ENCODE data around the gene SMO. TPM values are rescaled to one million over a fixed set of nuclear protein-coding genes. Genes with fewer than 3 reads are reported as not detected.
A peak's percentile ranks its signal among the peaks of the same experiment; 100 is the strongest.
"Not testable (repeated sequence)": the region's sequence is repeated elsewhere in the genome, so short reads cannot be mapped to it uniquely, and the experiment has no call there.

SMO gene
- total and polyA plus RNA-seq, 3 experiments from 2014 or later, result 0.22 to 0.33 TPM; not detected in 1

GRCh38 chr7:129215691-129216090 lies 27.3 kb downstream of the SMO start:
- H3K27me3 ChIP-seq (ENCODE audit: insufficient read depth, low read length, poor library complexity, severe bottlenecking); H3K27ac ChIP-seq (ENCODE audit: low read depth, low read length); POLR2A ChIA-PET; H3K36me3 ChIP-seq (ENCODE audit: insufficient read depth, low read length); H3K36me3 Mint-ChIP-seq; H3K9me3 ChIP-seq (ENCODE audit: low read length); H3K4me3 ChIP-seq (ENCODE audit: low read length); H3K27me3 Mint-ChIP-seq; H3K4me3 Mint-ChIP-seq; DNase-seq; H3K4me1 Mint-ChIP-seq; H3K9me3 Mint-ChIP-seq; H3K4me1 ChIP-seq (ENCODE audit: insufficient read depth, low read length); H3K27ac Mint-ChIP-seq: not testable (repeated sequence)
- CTCF ChIA-PET, result interaction anchor here (0.6 to 3.5 kb wide), 2 partner anchors 9 to 56 kb away, joined by 3 to 13 read pairs; partner anchors contain the start of gene AHCYL2

- H3K27ac ChIP-seq (ENCODE audit: low read depth, low read length); POLR2A ChIA-PET; H3K27me3 Mint-ChIP-seq; H3K9me3 Mint-ChIP-seq; H3K4me3 Mint-ChIP-seq; DNase-seq; H3K4me3 ChIP-seq (ENCODE audit: low read length); H3K27ac Mint-ChIP-seq; H3K36me3 ChIP-seq (ENCODE audit: insufficient read depth, low read length); H3K4me1 ChIP-seq (ENCODE audit: insufficient read depth, low read length); H3K9me3 ChIP-seq (ENCODE audit: low read length); H3K27me3 ChIP-seq (ENCODE audit: insufficient read depth, low read length, poor library complexity, severe bottlenecking); H3K4me1 Mint-ChIP-seq; H3K36me3 Mint-ChIP-seq: not testable (repeated sequence)
- CTCF ChIA-PET, result interaction anchor here (3.5 kb wide), 1 partner anchor 56 kb away, joined by 13 read pairs; no protein-coding TSS in a partner anchor
Measured at GRCh38 chr7:129216101-129216715, 27.8 kb downstream of the SMO start.

GRCh38 chr7:129216821-129217416 lies 28.5 kb downstream of the SMO start:
- DNase-seq; H3K4me1 ChIP-seq (ENCODE audit: insufficient read depth, low read length); H3K9me3 ChIP-seq (ENCODE audit: low read length); H3K4me3 ChIP-seq (ENCODE audit: low read length); H3K36me3 ChIP-seq (ENCODE audit: insufficient read depth, low read length); H3K27ac ChIP-seq (ENCODE audit: low read depth, low read length); H3K27me3 Mint-ChIP-seq; POLR2A ChIA-PET; H3K9me3 Mint-ChIP-seq; H3K36me3 Mint-ChIP-seq; H3K27me3 ChIP-seq (ENCODE audit: insufficient read depth, low read length, poor library complexity, severe bottlenecking); H3K27ac Mint-ChIP-seq; H3K4me1 Mint-ChIP-seq; H3K4me3 Mint-ChIP-seq: not testable (repeated sequence)
- CTCF ChIA-PET, result interaction anchor here (1.6 to 10.8 kb wide), 4 partner anchors 54 to 556 kb away, joined by 3 to 178 read pairs (median 39); no protein-coding TSS in a partner anchor

DNA sequence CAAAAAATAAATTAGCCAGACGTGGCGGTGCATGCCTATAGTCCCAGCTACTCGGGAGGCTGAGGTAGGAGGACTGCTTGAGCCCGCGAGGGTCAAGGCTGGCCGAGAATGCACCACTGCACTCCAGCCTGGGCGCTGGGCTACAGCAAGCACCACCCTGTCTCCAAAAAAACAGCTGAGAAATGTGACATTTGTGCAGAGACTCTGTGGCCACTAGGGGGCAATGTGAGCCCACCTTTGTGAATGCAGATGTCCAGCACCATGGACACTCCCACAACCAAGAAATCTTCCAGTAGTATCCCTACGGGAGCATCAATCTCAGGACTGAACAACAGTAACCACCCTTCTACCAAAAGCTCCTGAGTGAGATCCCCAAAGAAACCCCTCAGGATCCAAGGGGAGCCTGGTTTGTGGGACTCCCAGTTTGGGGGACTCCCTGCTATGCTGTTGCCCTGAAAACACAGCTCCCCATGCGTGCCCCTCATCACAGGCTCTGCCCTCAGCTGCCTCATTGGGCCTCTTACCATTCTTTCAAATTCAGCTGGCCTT lies 30.2 kb downstream of the SMO start:
- H3K4me3 ChIP-seq (ENCODE audit: low read length), result no peak overlapping the region
- peak; percentile 63 to 83 (median 73) for DNase-seq
- H3K9me3 ChIP-seq (ENCODE audit: low read length), result no peaks in the 10 kb centered on the region
- H3K4me1 ChIP-seq (ENCODE audit: insufficient read depth, low read length), result no peaks in the 10 kb centered on the region
- H3K27me3 ChIP-seq (ENCODE audit: insufficient read depth, low read length, poor library complexity, severe bottlenecking), result no peaks in the 10 kb centered on the region
- Mint-ChIP-seq H3K9me3 (peaks cover 0 to 2% (median 0%) of the 10 kb centered on the region in 5 donors), H3K27ac (peak overlapping the region in 2 of 8 donors; percentile 60 to 77), H3K27me3 (peaks cover 2 to 7% of the 10 kb centered on the region in 2 donors), H3K4me3 (peak overlapping the region in 1 of 7 donors; percentile 52), H3K4me1 (peaks cover 6 to 13% (median 6%) of the 10 kb centered on the region in 3 donors), H3K36me3 (no peaks in the 10 kb centered on the region)
- POLR2A ChIA-PET, result no interaction called here
- CTCF ChIA-PET, result interaction anchor here (0.6 to 10.8 kb wide), 45 partner anchors 8 to 792 kb away, joined by 3 to 178 read pairs (median 4); no protein-coding TSS in a partner anchor
- H3K36me3 ChIP-seq (ENCODE audit: insufficient read depth, low read length), result no peaks in the 10 kb centered on the region
- no peak overlapping the region for H3K27ac ChIP-seq (ENCODE audit: low read depth, low read length)

- H3K36me3 Mint-ChIP-seq; H3K27ac Mint-ChIP-seq; DNase-seq; H3K9me3 Mint-ChIP-seq; H3K27me3 ChIP-seq (ENCODE audit: insufficient read depth, low read length, poor library complexity, severe bottlenecking); H3K27me3 Mint-ChIP-seq; H3K36me3 ChIP-seq (ENCODE audit: insufficient read depth, low read length); H3K9me3 ChIP-seq (ENCODE audit: low read length); H3K4me1 ChIP-seq (ENCODE audit: insufficient read depth, low read length); H3K27ac ChIP-seq (ENCODE audit: low read depth, low read length); H3K4me3 ChIP-seq (ENCODE audit: low read length); POLR2A ChIA-PET; H3K4me3 Mint-ChIP-seq: not testable (repeated sequence)
- H3K4me1 Mint-ChIP-seq, result peaks cover 8 to 16% (median 10%) of the 10 kb centered on the region in 3 donors
- CTCF ChIA-PET, result interaction anchor here (0.8 to 10.8 kb wide), 35 partner anchors 8 to 792 kb away, joined by 3 to 178 read pairs (median 6); no protein-coding TSS in a partner anchor
Measured at GRCh38 chr7:129219166-129219565, 30.7 kb downstream of the SMO start.

GRCh38 chr7:129222064-129222463 lies 33.6 kb downstream of the SMO start:
- ChIA-PET POLR2A (interaction anchor here (0.7 kb wide), 1 partner anchor 32 kb away, joined by 11 read pairs; no protein-coding TSS in a partner anchor), CTCF (interaction anchor here (0.5 to 10.8 kb wide), 4 partner anchors 34 to 146 kb away, joined by 3 to 178 read pairs (median 34); partner anchors contain the start of gene SMO)
- Histone ChIP-seq H3K27ac (ENCODE audit: low read depth, low read length) (no peak overlapping the region), H3K4me3 (ENCODE audit: low read length) (no peak overlapping the region), H3K36me3 (ENCODE audit: insufficient read depth, low read length) (no peaks in the 10 kb centered on the region), H3K4me1 (ENCODE audit: insufficient read depth, low read length) (peaks cover 17% of the 10 kb centered on the region), H3K27me3 (ENCODE audit: insufficient read depth, low read length, poor library complexity, severe bottlenecking) (no peaks in the 10 kb centered on the region), H3K9me3 (ENCODE audit: low read length) (no peaks in the 10 kb centered on the region)
- H3K4me3 Mint-ChIP-seq, result peak overlapping the region in 4 of 7 donors; percentile 26 to 76 (median 37)
- peak in 1 of 5 donors; percentile 18 for DNase-seq
- H3K4me1 Mint-ChIP-seq, result peaks cover 23 to 34% (median 28%) of the 10 kb centered on the region in 3 donors
- H3K27ac Mint-ChIP-seq, result peak overlapping the region in 5 of 8 donors; percentile 25 to 87 (median 27)
- H3K36me3 Mint-ChIP-seq, result peaks cover 0 to 9% (median 0%) of the 10 kb centered on the region in 3 donors
- peaks cover 0 to 7% of the 10 kb centered on the region in 2 donors for H3K27me3 Mint-ChIP-seq
- no peaks in the 10 kb centered on the region for H3K9me3 Mint-ChIP-seq

- Mint-ChIP-seq H3K9me3 (no peaks in the 10 kb centered on the region), H3K4me3 (peak within 1 kb of the TSS; percentile 92 to 99 (median 96)), H3K27ac (peak within 1 kb of the TSS; percentile 81 to 100 (median 97)), H3K36me3 (peaks cover 0 to 9% (median 0%) of the 10 kb centered on the region in 3 donors), H3K4me1 (peaks cover 23 to 47% (median 35%) of the 10 kb centered on the region in 3 donors), H3K27me3 (no peaks in the 10 kb centered on the region)
- Histone ChIP-seq H3K27ac (ENCODE audit: low read depth, low read length) (peak within 1 kb of the TSS; percentile 88), H3K9me3 (ENCODE audit: low read length) (no peaks in the 10 kb centered on the region), H3K27me3 (ENCODE audit: insufficient read depth, low read length, poor library complexity, severe bottlenecking) (no peaks in the 10 kb centered on the region), H3K4me1 (ENCODE audit: insufficient read depth, low read length) (peaks cover 17% of the 10 kb centered on the region), H3K4me3 (ENCODE audit: low read length) (peak within 1 kb of the TSS; percentile 85), H3K36me3 (ENCODE audit: insufficient read depth, low read length) (no peaks in the 10 kb centered on the region)
- DNase-seq, result peak; percentile 93 to 98 (median 95)
- POLR2A ChIA-PET, result interaction anchor here (0.6 to 1.2 kb wide), 3 partner anchors 35 to 210 kb away, joined by 3 to 7 read pairs (median 3); partner anchors contain the start of gene STRIP2
- CTCF ChIA-PET, result interaction anchor here (1.1 to 10.8 kb wide), 5 partner anchors 9 to 47 kb away, joined by 3 to 178 read pairs (median 3); no protein-coding TSS in a partner anchor
Measured at GRCh38 chr7:129224251-129225205, 36.1 kb downstream of the SMO start, which contains the start of gene AHCYL2. Gene AHCYL2 (plus strand): TSS chr7:129225030.
